DMS53 treated with DMSO at 0.1 percent for 48 hours (cell line): ENCODE measurements around the gene CAMTA1.
"Not testable (repeated sequence)": the region's sequence is repeated elsewhere in the genome, so short reads cannot be mapped to it uniquely, and the experiment has no call there.

Experiments used
- DNase-seq: peaks from one replicate; lab custom pipeline; 2025; ENCODE audit not compliant: unreplicated experiment; lab: John Stamatoyannopoulos, UW

Gene CAMTA1

DNA sequence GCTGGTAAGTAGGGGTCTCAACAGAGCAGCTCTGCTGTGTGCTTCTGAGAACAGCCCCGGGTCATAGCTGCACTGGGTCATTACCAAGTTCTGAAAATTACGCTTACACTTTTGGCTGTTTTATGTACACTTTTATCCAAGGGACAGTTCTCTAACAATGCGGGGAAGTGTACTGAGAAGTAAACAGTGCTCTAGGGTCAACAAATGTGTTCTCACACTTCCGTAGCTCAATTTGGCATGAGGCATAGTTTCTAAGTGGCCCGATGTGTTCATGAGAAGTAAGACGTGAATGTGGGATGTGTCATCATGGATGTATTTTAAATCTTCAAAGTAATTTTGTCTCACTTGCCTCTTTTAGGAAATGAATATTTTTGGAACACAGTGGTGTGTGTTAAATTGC lies 975.0 kb downstream of the CAMTA1 start:
- DNase-seq, result no peak

DNA sequence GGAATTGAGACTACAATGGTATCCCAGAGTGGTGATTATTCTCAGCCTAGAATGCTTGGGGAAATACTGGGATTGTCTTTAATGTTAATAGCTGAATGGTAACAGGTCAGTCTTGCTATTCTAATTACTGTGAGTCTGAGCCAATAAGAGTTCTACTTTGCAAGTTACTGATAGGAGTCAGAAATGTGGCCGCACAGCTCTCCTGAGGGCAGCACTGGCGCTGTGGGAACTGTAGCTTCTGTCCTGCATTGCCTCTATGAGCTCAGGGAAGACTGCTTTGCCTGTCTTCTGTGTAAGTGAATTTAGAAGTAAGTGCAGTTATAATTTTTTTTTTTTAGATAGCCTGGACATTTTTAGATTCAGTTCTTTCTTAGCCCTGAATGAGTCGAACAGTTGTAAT lies 975.8 kb downstream of the CAMTA1 start:
- DNase-seq, result no peak

DNA sequence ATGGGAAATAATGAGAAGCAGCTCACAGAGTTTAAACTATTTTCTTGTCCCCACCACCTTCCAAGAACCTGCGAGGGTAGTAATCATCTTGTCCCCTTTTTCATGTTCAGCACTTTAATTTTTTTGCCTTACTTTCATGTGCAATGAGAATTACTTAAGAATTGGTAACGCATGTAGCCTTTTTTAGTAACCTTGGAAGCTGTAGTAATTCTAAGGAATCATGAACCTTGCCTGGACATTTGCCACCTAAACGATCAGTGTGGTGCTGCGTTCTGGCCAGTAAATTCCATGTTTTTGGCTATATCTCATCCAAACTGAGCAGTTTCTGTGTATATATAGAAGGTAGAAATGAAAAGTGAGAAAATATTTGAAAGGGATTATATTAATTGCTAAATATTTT lies 981.9 kb downstream of the CAMTA1 start:
- no peak for DNase-seq

DNA sequence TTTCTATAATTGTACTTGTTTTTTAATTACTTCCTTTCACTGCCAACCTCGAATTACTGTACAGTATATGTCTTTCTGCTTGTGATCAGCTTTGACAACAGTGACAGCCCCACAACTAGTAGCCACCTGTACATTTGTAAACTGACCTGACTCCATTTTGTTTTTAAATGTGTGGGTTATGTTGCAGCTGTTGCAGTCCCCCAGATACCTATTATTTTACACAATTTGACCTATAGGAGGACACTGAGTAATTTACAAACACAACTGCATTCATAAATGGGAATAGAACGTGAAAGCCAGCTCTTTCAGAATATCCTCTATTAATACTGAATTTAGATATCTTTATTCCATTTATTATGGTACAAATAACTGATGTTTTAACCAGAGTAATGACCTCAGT lies 983.3 kb downstream of the CAMTA1 start:
- DNase-seq, result no peak

DNA sequence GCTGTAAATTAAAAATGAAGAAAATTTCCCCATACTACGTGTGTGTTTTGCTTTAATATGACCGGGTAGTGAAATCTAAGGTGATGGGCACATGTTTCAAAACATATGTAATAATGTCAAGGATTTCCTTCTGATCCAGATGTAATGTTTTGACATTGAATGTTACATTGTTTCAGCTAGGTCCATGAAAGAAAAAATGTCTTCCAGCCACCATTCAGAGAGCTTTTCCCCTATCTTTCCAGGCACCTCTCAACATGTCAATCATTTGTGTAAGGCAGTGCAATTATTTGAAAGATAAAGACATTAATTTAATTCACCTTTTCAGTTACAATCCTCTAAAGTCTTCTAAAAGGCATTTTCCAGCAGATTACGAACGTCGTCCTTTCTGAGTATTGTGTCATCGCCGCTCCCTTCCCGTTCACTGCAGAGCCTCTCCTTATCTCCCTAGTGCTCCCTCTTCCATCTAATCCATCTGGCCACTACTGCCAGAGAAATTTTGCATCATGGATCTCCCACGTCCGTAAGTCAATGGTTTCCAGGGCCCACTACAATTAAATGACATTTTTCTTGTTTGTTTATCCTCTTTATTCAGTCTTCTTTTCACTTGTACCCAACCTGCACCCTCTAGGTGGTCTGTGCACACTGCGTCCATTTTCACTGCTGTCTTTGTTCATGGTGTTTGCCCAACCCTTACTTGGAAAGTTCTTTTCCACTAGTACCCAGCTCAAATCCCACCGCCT lies 984.6 kb downstream of the CAMTA1 start:
- DNase-seq, result no peak

DNA sequence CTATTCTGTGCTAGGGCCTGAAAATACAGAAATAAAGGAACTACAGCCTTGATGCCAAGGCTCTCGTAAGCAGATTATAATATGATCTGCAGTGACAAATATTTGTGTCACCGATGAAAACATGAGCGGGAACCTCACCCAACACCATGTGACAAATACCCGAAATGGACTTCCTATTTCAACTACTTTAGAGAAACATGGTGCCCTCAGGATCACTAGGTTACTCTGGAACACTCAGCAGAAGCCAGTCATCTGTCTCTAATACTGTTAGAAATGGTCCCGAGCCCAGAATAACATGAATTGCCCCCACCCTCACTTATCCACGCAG lies 985.4 kb downstream of the CAMTA1 start:
- no peak for DNase-seq

DNA sequence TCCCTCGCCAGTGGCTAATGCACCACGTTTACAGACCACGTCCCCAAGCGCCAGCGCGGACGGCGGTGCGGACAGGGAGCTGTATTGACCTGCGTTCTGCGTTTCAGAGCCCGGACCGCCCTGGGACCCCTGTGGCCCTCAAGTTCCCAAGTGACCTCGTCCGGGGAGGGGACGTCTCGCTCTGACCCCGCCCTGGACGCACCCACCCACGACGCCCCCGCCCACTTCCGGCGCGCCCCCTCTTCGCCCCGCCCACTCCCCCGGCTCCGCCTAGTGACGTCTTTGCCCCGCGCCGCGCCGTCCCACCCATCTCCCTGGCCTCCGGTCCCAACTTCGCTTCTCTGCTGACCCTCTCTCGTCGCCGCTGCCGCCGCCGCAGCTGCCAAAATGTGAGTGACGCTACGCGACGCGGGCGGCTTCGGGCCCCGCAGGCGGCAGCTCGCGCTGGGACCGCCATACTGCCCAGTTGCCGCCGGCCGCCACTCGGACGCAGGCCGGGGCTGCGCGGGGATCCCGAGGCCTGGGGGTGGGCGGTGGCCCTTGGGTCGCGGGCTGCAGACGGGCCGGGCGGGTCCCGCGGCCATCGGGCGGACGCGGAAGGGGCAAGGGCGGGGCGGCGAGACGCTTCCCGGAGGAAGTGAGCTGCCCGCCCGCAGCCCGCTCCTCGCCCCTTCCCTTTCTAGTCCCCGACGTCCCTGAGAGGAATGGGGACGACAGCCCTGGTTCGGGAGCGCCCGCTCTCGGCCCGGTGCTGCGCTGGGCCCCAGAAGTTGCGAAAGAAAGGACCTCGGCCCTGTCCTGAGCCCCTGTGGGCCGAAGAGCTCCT lies 986.0 kb downstream of the CAMTA1 start, which contains the start of gene VAMP3:
TSS of gene VAMP3 (plus strand) at position 300 of the 826 bp plus-strand sequence. CDS start at position 388, 88 bp downstream.
- DNase-seq, result peak; percentile 29

DNA sequence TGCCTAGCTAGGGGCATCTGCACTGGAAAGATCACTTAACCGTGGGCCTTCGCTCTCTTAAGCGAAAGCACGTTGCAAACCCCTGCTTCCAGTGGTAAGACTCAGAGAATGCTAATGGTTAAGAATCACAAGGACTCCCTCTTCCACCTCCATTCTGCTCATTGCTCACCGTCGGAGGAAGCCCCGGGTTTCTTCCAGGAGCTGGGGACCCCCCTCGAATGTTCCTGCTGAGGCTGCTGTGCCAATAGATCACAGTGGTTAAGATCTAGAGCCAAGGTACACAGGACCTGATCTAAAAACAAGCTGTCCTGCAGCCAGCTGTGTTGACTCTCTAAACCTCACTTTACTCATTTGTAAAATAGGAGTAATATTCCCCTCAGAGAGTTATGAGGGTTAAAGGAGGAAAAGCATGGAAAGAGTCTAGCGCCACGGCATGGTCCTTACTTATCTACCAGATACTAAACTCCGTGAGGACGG lies 986.6 kb downstream of the CAMTA1 start:
- no peak for DNase-seq

DNA sequence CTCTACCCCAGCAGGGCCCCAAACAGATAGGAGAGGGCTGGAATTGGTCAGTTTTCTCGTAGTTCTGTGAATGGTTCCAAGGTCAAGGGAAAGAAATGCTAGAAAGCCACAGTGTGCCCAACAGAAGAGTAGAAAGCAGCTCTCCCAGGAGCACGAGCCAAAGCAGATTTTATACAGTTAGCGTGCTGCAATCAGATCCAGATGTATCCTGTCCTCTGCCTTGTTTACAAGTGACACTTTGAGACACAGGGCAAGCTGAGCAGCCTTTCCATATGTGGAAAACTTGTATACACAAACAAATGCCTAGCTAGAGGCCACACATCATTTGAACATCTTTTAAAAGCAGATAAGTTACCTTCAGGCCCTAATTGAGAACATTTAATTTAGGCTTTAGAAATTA lies 992.3 kb downstream of the CAMTA1 start:
- DNase-seq, result no peak

DNA sequence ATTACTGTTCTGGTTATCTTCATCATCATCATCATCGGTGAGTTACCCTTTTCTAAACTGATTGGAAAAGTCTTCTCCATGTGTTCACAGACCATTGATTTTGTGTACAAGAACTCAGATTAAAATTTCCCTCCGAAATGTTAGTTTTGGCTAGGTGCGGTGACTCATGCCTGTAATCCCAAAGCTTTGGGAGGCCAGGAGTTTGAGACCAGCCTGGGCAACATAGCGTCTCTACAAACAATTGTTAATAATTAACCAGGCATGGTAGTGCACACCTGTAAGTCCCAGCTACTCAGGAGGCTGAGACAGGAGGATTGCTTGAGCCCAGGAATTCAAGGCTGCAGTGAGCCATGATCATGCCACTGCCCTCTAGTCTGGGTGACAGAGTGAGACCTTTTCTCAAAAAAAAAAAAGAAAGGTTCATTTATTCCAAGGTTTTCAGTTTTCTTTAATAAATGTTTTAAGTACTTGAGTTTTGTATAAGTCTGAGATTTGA lies 992.9 kb downstream of the CAMTA1 start:
- DNase-seq, result peak; percentile 12

DNA sequence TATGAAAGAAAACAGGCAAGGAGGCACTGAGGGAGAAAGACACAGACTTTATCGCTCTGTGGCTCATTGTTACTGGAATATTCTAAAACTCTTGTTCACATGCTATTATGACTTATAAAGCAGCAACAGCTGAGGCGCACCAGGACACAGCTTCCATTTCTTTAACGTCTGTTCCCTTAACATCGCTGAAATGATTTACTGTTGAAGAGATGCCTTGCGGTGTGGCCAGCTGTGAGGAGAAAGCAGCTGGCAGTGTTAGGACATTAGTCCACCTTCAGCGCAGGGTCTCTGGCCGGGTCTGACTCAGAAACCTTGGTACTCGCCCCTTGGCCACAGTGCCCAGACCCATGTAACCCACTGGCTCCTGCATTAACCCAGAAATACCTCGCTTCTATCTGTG lies 995.7 kb downstream of the CAMTA1 start:
- DNase-seq, result no peak

DNA sequence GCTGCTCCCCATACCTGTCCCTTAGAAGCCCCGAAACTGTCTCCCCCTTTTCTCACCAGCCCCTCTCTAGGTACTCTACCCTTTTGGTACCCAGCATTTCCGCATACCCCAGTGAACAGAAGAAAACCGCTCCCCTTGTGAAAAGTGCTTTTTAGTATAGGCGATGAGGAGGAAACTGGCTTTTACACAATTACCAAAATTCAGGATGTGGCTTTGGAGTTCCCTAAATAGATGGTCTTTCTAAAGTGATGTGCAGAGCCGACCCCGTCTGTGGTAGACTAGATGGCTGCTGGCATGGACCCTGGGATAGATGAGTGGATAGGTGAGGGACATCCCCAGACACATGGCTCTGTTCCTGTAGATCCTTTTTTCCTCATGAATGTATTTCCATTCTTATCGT lies 996.2 kb downstream of the CAMTA1 start:
- no peak for DNase-seq

DNA sequence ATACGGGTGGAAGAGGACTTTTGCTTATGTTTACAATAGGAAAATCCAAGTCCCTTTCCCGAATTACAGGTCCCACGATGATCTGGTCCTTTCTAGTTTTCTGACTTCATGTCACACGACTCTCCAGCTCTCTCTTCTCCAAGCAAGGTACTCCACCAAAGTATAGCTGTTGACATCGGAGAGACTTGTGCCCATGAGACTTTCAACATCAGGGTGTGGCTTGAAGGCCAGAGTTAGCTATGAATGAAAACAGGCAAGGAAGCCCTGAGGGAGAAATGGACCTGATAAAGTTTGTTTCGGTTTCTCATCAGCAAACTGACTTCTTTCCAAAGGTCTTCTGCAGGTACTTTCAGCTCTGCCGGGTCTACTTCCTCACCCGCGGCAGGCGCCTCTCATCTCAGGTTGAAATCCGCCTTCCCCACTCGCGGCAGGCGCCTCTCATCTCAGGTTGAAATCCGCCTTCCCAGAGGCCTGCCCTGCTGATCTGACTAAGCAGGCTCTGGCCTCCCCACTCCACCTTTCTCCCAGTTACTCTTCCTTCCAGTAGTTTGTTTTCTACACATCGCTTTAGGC lies 996.8 kb downstream of the CAMTA1 start:
- DNase-seq, result no peak

DNA sequence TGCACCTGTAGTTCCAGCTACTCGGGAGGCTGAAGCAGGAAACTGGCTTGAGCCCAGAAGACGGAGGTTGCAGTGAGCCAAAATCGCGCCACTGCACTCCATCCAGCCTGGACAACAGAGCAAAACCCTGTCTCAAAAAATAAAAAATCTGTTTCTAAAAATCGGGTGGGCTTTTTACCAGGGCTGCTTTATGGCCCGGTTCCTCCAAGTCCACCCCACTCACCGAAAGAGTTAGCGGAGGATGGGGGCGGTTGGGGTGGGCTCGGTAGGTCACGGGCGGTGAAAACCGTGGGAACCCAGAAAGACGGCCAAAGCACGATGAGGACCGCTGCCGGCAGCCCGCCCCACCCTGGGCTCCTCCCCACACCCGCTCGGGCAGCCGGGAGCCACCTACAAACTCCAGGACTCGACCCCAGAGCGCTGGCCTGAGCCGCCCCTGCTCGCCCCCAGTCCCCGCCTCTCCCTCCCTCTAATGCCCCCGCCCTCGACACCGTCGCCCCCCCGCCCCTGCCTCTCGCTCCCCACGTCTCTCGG lies 998.0 kb downstream of the CAMTA1 start:
- peak; percentile 18 for DNase-seq

DNA sequence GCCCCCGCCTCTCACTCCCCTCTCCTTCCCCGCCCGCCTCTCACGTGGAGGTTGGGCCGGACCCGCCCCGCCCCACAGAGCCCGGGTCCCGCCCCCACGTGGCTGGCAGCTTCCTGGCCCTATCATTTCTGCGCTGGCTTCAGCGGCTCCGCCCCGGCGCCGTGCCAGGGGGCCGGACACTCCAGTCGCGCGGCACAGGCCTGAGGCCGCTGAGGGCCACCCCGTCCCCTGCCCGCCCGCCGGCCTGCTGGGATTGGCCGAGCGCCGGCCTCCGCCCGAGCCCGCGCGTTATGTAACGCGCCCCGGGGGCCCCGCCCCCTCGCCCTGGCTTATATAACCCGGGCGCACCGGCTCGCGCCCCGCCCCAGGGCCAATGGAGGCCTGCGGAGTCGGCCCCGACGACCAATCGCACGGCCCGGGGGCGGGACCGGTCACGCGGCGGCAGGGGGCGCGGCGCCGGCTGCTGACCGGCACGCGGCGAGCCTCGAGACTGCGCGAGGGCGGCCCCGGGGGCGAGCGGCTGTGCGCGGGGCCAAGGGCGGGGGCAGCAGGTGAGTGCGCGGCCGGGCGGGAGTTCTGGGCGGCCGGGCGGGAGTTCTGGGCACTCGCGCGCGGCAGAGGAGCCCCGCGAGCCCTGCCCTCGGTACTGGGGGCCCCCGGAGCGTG lies 998.7 kb downstream of the CAMTA1 start, which contains the start of gene PER3:
TSS of gene PER3 (plus strand) at position 466 of the 666 bp plus-strand sequence. CDS start 587 bp downstream, outside the sequence.
- peak; percentile 91 for DNase-seq

DNA sequence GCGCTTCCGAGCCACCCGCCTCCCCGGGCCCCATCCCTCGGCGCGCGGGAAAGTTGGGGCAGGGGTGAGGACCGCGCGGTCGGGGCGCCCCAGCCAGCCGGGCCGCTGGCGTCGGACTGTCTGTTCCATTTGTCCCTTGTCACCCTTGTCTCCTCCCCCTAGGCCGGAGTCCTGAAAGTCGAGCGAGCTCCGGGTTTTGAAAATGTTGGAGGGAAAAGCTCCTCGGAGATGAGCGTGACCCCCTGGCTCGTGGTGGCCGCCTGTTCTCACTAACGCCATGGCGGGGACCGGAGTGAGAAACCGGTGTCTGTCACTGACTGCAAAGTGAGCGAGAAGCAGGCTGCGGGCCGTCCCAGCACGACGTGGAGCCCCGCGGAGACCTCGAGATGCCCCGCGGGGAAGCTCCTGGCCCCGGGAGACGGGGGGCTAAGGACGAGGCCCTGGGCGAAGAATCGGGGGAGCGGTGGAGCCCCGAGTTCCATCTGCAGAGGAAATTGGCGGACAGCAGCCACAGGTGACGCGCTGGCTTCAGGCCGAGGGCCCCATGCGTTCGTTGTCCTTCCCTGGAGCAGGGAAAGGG lies 999.3 kb downstream of the CAMTA1 start:
- peak; percentile 28 for DNase-seq

DNA sequence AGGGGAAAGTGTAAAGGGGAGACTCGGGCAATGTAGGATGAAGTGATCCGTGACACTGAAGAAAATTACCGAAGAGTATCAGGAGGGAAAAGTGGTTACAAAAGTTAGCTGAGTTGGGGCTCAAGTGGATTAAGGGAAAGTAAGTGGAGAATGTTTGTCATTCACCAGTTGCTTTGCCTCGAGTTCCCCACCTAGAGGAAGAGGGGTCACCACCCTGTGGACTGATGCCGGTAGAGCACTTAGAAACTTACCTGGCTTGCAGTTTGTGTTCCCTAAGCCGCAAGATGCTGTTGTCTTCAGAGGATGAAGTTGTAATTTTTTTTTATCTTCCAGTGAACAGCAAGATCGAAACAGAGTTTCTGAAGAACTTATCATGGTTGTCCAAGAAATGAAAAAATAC lies 999.9 kb downstream of the CAMTA1 start:
- DNase-seq, result no peak

DNA sequence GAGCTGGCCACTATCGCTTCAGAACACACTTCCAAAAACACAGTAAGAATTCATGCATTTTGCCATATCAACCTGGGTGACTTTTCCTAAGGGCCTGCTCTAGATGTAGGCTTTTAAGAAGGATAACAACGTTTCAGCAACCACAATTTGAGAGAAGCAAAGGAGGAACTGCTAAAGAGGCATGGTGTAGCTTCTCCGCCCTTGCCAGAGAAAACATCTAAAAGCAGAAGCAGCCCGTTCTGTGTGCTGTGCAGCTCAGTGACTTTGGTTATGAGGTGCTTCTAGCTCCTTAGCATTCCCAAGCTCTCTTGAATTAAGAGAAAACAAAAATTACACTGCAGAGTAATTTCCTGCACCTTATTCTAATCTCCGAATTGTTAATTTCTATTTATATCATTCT lies 1001.5 kb downstream of the CAMTA1 start:
- DNase-seq, result no peak

DNA sequence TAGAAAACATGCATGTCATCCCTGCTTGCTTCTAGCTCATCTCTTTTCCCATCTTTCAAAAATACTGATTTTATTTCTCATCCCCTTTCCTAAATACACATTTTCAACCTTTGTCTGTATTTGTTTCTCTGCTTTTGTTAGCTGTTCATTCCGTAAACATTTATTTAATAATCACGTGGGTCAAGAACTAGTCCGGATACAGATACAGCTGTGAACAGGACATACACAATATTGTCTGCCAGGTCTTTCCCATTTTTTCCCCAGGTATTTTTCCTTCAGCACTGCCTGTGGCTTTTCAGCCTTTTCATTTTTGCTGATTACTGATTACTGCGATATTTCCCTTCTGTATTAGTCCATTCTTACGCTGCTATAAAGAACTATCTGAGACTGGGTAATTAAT lies 1004.6 kb downstream of the CAMTA1 start:
- no peak for DNase-seq

DNA sequence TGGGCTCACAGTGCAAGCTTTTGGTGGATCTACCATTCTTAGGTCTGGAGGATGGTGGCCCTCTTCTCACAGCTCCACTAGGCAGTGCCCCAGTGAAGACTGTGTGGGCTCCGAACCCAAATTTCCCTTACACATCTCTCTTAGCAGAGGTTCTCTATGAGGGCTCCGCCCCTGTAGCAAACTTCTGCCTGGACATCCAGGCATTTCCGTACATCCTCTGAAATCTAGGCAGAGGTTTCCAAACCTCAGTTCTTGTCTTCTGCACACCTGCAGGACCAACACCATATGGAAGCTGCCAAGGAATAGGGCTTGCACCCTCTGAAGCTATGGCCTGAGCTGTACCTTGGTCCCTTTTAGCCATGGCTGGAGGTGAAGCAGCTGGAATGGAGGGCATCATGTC lies 1005.8 kb downstream of the CAMTA1 start:
- DNase-seq, result not testable (repeated sequence)
